Measurements from ENCODE around the gene LYPD6.

LYPD6 gene

GRCh38 chr2:149430743-149431736 is 100.7 kb downstream of the LYPD6 start:
- ATAC-seq, result no peak
- TF ChIP-seq POU6F1 (CRISPR knock-in tag; IDR thresholded peaks at IDR 0.05; ENCODE audit: borderline replicate concordance, low read depth) (no peak), SNAI2 (CRISPR knock-in tag; IDR thresholded peaks at IDR 0.05) (no peak), PATZ1 (CRISPR knock-in tag; IDR thresholded peaks at IDR 0.05; ENCODE audit: borderline replicate concordance) (no peak), OSR1 (CRISPR knock-in tag; IDR thresholded peaks at IDR 0.05) (no peak), CSDC2 (CRISPR knock-in tag; IDR thresholded peaks at IDR 0.05) (no peak), PPARA (CRISPR knock-in tag; IDR thresholded peaks at IDR 0.05; ENCODE audit: borderline replicate concordance) (no peak), ARNTL (CRISPR knock-in tag; IDR thresholded peaks at IDR 0.05; ENCODE audit: borderline replicate concordance, low read depth) (no peak), TOX (CRISPR knock-in tag; IDR thresholded peaks at IDR 0.05; ENCODE audit: borderline replicate concordance) (no peak), ZNF8 (CRISPR knock-in tag; IDR thresholded peaks at IDR 0.05) (no peak)

GRCh38 chr2:149438330-149438960 is 108.1 kb downstream of the LYPD6 start:
- TF ChIP-seq POU6F1 (CRISPR knock-in tag; IDR thresholded peaks at IDR 0.05; ENCODE audit: borderline replicate concordance, low read depth) (no peak), TCF4 (CRISPR knock-in tag; IDR thresholded peaks at IDR 0.05; ENCODE audit: borderline replicate concordance) (no peak), ESRRG (CRISPR knock-in tag; IDR thresholded peaks at IDR 0.05) (no peak), PATZ1 (CRISPR knock-in tag; IDR thresholded peaks at IDR 0.05; ENCODE audit: borderline replicate concordance) (no peak), BACH2 (CRISPR knock-in tag; IDR thresholded peaks at IDR 0.05; ENCODE audit: borderline replicate concordance) (no peak), ZC3H10 (CRISPR knock-in tag; IDR thresholded peaks at IDR 0.05) (no peak), ZFP30 (CRISPR knock-in tag; IDR thresholded peaks at IDR 0.05) (no peak), ZNF8 (CRISPR knock-in tag; IDR thresholded peaks at IDR 0.05) (no peak)
- ATAC-seq, result no peak

- no peak; the same call in 2 of the 3 replicates for ATAC-seq
- TF ChIP-seq ZC3H10 (CRISPR knock-in tag; IDR thresholded peaks at IDR 0.05), result no peak
- peak; percentile 63 for TF ChIP-seq ISL1 (CRISPR knock-in tag; IDR thresholded peaks at IDR 0.05)
Measured at GRCh38 chr2:149441255-149441654, 110.9 kb downstream of the LYPD6 start.

- TF ChIP-seq TOX (CRISPR knock-in tag; IDR thresholded peaks at IDR 0.05; ENCODE audit: borderline replicate concordance) (no peak), CREB5 (CRISPR knock-in tag; IDR thresholded peaks at IDR 0.05; ENCODE audit: low read depth) (no peak), ESRRG (CRISPR knock-in tag; IDR thresholded peaks at IDR 0.05) (no peak), OSR1 (CRISPR knock-in tag; IDR thresholded peaks at IDR 0.05) (no peak)
- ATAC-seq, result no peak
Measured at GRCh38 chr2:149442346-149442745, 112.0 kb downstream of the LYPD6 start.

Measured in SK-N-SH treated with all-trans-retinoic acid at 6 μM for 48 hours (cell line).